ENCODE results near the gene NLK. TPM values are rescaled to one million over a fixed set of nuclear protein-coding genes. Genes with fewer than 3 reads are reported as not detected.

The NLK gene
- total and polyA plus RNA-seq, 2 donors (not counting 3 experiments of a cell fraction or from before 2014, with no cell fraction given): 23.8 to 34.2 TPM

- DNase-seq (ENCODE audit: low read depth, low spot score) (peak; percentile 100), FAIRE-seq (peak; percentile 96)
- Histone ChIP-seq H3K4me1 (ENCODE audit: control insufficient read depth, extremely low read depth, insufficient read depth, low read length) (peaks cover 31% of the 10 kb centered on the region), H3K27me3 (ENCODE audit: control insufficient read depth in 2 of 2, insufficient read depth in 2 of 2, low read length in 2 of 2) (no peaks in the 10 kb centered on the region), H3K27ac (ENCODE audit: insufficient read depth, low read depth, low read length) (no peak overlapping the region), H3K9ac (replicated peaks; ENCODE audit: extremely low read depth, insufficient read depth, low read length) (no peak overlapping the region), H3K4me2 (ENCODE audit: insufficient read depth, low read length) (no peak overlapping the region), H3K9me1 (replicated peaks; ENCODE audit: control insufficient read depth, extremely low read depth, insufficient read depth, low read length) (peaks cover 3% of the 10 kb centered on the region), H4K20me1 (replicated peaks; ENCODE audit: control insufficient read depth, extremely low read depth, insufficient read depth, low read length) (peaks cover 5% of the 10 kb centered on the region), H2AFZ (ENCODE audit: low read depth, low read length) (no peak overlapping the region), H3K9me3 (replicated peaks; ENCODE audit: control insufficient read depth, insufficient read depth, low read length) (no peaks in the 10 kb centered on the region), H3K36me3 (ENCODE audit: control insufficient read depth in 2 of 2, extremely low read depth in 1 of 2, insufficient read depth in 2 of 2, low read length in 2 of 2) (peaks cover 0 to 6% of the 10 kb centered on the region in 2 experiments), H3K79me2 (ENCODE audit: control insufficient read depth, insufficient read depth, low read length) (peaks cover 44% of the 10 kb centered on the region), H3K4me3 (replicated peaks in 1 of 3; ENCODE audit: insufficient read depth in 1 of 3, low read depth in 1 of 3, low read length in 3 of 3) (peak overlapping the region in 1 of 3 experiments; percentile 95)
- intact Hi-C loops (cut with micrococcal nuclease): loop anchor here (1.0 to 5.0 kb wide), 6 partner anchors 56 to 296 kb away; partner anchors contain the start of genes IFT20, LYRM9 and TNFAIP1
- dilution Hi-C loops (cut with MboI; ENCODE audit: extremely low pct_ligation_motif_present, low sequenced_read_pairs): no loop called here
- ChIA-PET CTCF (interaction anchor here (0.8 to 1.4 kb wide), 8 partner anchors 11 to 236 kb away, joined by 3 to 6 read pairs (median 3); no protein-coding TSS in a partner anchor), POLR2A (interaction anchor here (0.6 to 1.2 kb wide), 18 partner anchors 8 to 294 kb away, joined by 3 to 9 read pairs (median 3); partner anchors contain the start of genes IFT20, LYRM9 and TNFAIP1)
- no TSS peak for BruUV-seq (replicated peaks)
- TF ChIP-seq JUN (IDR thresholded peaks at IDR 0.05; ENCODE audit: borderline replicate concordance, insufficient read depth, insufficient read length, low read depth) (no peak), MYC (IDR thresholded peaks at IDR 0.05; ENCODE audit: low read depth, low read length) (no peak), POLR2A (IDR thresholded peaks at IDR 0.05; ENCODE audit: low read depth, low read length) (peak; percentile 87), CTCF (IDR thresholded peaks at IDR 0.05; ENCODE audit: extremely low read depth in 1 of 2, insufficient read depth in 1 of 2, low read depth in 1 of 2, low read length in 2 of 2) (no peak), POLR2AphosphoS5 (IDR thresholded peaks at IDR 0.05; ENCODE audit: insufficient read depth, low read depth, low read length) (peak; percentile 89), GATA2 (IDR thresholded peaks at IDR 0.05; ENCODE audit: insufficient read depth, insufficient read length, low read depth, low read length) (no peak)
- TF ChIP-seq, protein P1, sequence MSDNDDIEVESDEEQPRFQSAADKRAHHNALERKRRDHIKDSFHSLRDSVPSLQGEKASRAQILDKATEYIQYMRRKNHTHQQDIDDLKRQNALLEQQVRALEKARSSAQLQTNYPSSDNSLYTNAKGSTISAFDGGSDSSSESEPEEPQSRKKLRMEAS (IDR thresholded peaks at IDR 0.05; ENCODE audit: insufficient read depth, insufficient read length): peak; percentile 11
These were observed 1.2 kb upstream of the NLK start for GRCh38 chr17:28041068-28041843.

Measured in endothelial cell of umbilical vein (primary cell).